ENCODE measurements around the gene OR52K2.

OR52K2 gene

DNA sequence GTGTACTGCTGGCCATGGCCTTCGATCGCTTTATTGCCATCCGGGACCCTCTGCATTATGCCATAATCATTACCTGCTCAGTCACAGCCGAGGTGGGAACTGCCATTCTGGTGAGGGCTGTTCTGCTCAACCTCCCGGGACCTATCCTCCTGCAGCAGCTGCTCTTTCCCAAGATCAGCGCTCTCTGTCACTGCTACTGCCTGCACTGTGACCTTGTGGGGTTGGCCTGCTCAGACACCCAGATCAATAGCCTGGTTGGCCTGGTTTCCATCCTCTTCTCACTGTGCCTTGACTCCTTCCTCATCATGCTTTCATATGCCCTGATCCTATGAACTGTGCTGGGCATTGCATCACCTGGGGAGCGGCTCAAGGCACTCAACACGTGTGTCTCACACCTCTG lies 30.7 kb upstream of the OR52K2 start:
- H3K9ac ChIP-seq (ENCODE audit: low read length) = no peak overlapping the region
- no peak overlapping the region for H2BK12ac ChIP-seq (ENCODE audit: low read length in 2 of 2)
- no peaks in the 10 kb centered on the region for H3K79me1 ChIP-seq (replicated peaks; ENCODE audit: low read length, poor library complexity, severe bottlenecking)
- no peak overlapping the region for H3K18ac ChIP-seq (ENCODE audit: low read depth in 1 of 2, low read length in 2 of 2)
- H3K27ac ChIP-seq (ENCODE audit: low read length, poor library complexity, severe bottlenecking) = no peak overlapping the region
- no peak for DNase-seq
- no peaks in the 10 kb centered on the region for H3K4me1 ChIP-seq (ENCODE audit: control insufficient read depth, insufficient read depth, low read depth, low read length)
- no peak overlapping the region for H2AK5ac ChIP-seq (ENCODE audit: low read length, severe bottlenecking)
- no peak overlapping the region for H3K4me3 ChIP-seq (ENCODE audit: insufficient read depth in 1 of 2, low read depth in 1 of 2, low read length in 2 of 2)
- no peak overlapping the region for H4K8ac ChIP-seq (ENCODE audit: low read length)
- H3K14ac ChIP-seq (ENCODE audit: low read length in 2 of 2) = no peak overlapping the region
- H3K9me3 ChIP-seq (ENCODE audit: control insufficient read depth, low read length) = no peaks in the 10 kb centered on the region
- no peak overlapping the region for H2BK5ac ChIP-seq (ENCODE audit: low read depth, low read length, poor library complexity, severe bottlenecking)
- H2BK120ac ChIP-seq (ENCODE audit: low read depth, low read length) = no peak overlapping the region
- no peak overlapping the region for H4K91ac ChIP-seq (ENCODE audit: low read length)
- H3K36me3 ChIP-seq (ENCODE audit: control insufficient read depth in 1 of 2, insufficient read depth in 2 of 2, low read depth in 1 of 2, low read length in 2 of 2) = no peaks in the 10 kb centered on the region
- H2BK15ac ChIP-seq (ENCODE audit: low read depth, poor library complexity, severe bottlenecking) = no peak overlapping the region
- 68% methylated on average over 8 of the region's 8 CpGs for WGBS
- H3K23ac ChIP-seq (ENCODE audit: low read length in 2 of 2) = no peak overlapping the region
- H3K4me2 ChIP-seq (ENCODE audit: low read length, poor library complexity, severe bottlenecking) = no peak overlapping the region
- no peak overlapping the region for H3K4ac ChIP-seq (ENCODE audit: low read depth in 1 of 2, low read length in 2 of 2)
- H3K27me3 ChIP-seq (ENCODE audit: control insufficient read depth in 1 of 2, insufficient read depth in 1 of 2, low read length in 2 of 2) = no peaks in the 10 kb centered on the region
- H2AFZ ChIP-seq (ENCODE audit: low read depth, low read length) = no peak overlapping the region

DNA sequence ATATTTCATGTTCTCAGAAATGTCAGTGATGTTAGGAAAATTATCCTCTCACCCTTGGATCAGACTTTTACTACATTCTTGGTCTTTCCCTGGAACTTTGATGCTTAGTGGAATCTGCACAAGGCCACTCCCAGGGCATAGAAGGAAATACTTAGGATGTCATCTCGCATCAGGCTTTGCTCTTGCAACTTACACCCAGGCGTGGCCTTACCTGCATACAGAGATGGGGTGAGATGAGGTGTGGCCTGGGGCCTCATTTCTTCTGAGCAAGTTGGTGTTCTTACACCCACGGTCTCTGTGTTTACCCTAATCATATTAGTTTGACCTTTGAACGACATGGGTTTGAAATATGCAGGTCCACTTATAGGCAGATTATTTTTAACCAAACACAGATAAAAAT lies 19.0 kb upstream of the OR52K2 start:
- Histone ChIP-seq H3K18ac (ENCODE audit: low read depth in 1 of 2, low read length in 2 of 2) (no peak overlapping the region), H3K9me3 (ENCODE audit: control insufficient read depth, low read length) (no peaks in the 10 kb centered on the region), H2BK5ac (ENCODE audit: low read depth, low read length, poor library complexity, severe bottlenecking) (no peak overlapping the region), H3K9ac (ENCODE audit: low read length) (no peak overlapping the region), H4K8ac (ENCODE audit: low read length) (no peak overlapping the region), H2BK12ac (ENCODE audit: low read length in 2 of 2) (no peak overlapping the region), H3K4ac (ENCODE audit: low read depth in 1 of 2, low read length in 2 of 2) (no peak overlapping the region), H3K27me3 (ENCODE audit: control insufficient read depth in 1 of 2, insufficient read depth in 1 of 2, low read length in 2 of 2) (no peaks in the 10 kb centered on the region), H3K27ac (ENCODE audit: low read length, poor library complexity, severe bottlenecking) (no peak overlapping the region), H3K4me2 (ENCODE audit: low read length, poor library complexity, severe bottlenecking) (no peak overlapping the region), H3K14ac (ENCODE audit: low read length in 2 of 2) (no peak overlapping the region), H3K4me1 (ENCODE audit: control insufficient read depth, insufficient read depth, low read depth, low read length) (no peaks in the 10 kb centered on the region), H3K36me3 (ENCODE audit: control insufficient read depth in 1 of 2, insufficient read depth in 2 of 2, low read depth in 1 of 2, low read length in 2 of 2) (no peaks in the 10 kb centered on the region), H2AFZ (ENCODE audit: low read depth, low read length) (no peak overlapping the region), H4K91ac (ENCODE audit: low read length) (no peak overlapping the region), H2BK120ac (ENCODE audit: low read depth, low read length) (no peak overlapping the region), H3K23ac (ENCODE audit: low read length in 2 of 2) (no peak overlapping the region), H2BK15ac (ENCODE audit: low read depth, poor library complexity, severe bottlenecking) (no peak overlapping the region), H3K79me1 (replicated peaks; ENCODE audit: low read length, poor library complexity, severe bottlenecking) (no peaks in the 10 kb centered on the region), H3K4me3 (ENCODE audit: insufficient read depth in 1 of 2, low read depth in 1 of 2, low read length in 2 of 2) (no peak overlapping the region), H2AK5ac (ENCODE audit: low read length, severe bottlenecking) (no peak overlapping the region)
- WGBS = 60% methylated on average over 2 of the region's 4 CpGs
- no peak for DNase-seq

DNA sequence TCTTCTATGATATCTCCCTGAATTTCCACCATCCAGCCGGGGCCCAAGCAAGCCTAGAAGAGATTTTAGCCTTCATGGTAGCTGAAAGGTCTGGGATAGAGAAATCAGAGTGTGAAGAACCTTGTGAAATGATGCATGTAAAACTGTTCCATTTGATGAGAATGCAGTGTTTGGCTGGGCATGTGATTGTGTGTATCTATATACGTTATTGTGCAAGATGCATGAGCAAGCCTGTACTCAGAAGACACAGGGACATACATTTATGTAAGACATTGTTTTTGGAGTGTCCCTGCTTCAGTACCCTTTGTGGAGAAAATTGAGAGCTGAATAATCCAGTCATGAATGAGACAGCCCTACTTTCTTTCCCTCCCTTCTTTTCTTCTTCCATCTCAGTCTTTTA lies 15.2 kb upstream of the OR52K2 start:
- no peak overlapping the region for H3K18ac ChIP-seq (ENCODE audit: low read depth in 1 of 2, low read length in 2 of 2)
- H2BK5ac ChIP-seq (ENCODE audit: low read depth, low read length, poor library complexity, severe bottlenecking) = no peak overlapping the region
- H2AK5ac ChIP-seq (ENCODE audit: low read length, severe bottlenecking) = no peak overlapping the region
- no peak overlapping the region for H3K9ac ChIP-seq (ENCODE audit: low read length)
- no peaks in the 10 kb centered on the region for H3K36me3 ChIP-seq (ENCODE audit: control insufficient read depth in 1 of 2, insufficient read depth in 2 of 2, low read depth in 1 of 2, low read length in 2 of 2)
- H3K9me3 ChIP-seq (ENCODE audit: control insufficient read depth, low read length) = peaks cover 3% of the 10 kb centered on the region
- H3K27me3 ChIP-seq (ENCODE audit: control insufficient read depth in 1 of 2, insufficient read depth in 1 of 2, low read length in 2 of 2) = no peaks in the 10 kb centered on the region
- WGBS = 63% methylated on average over 2 of the region's 2 CpGs
- no peak overlapping the region for H2BK120ac ChIP-seq (ENCODE audit: low read depth, low read length)
- no peaks in the 10 kb centered on the region for H3K79me1 ChIP-seq (replicated peaks; ENCODE audit: low read length, poor library complexity, severe bottlenecking)
- H3K23ac ChIP-seq (ENCODE audit: low read length in 2 of 2) = no peak overlapping the region
- no peak overlapping the region for H3K14ac ChIP-seq (ENCODE audit: low read length in 2 of 2)
- no peak overlapping the region for H4K8ac ChIP-seq (ENCODE audit: low read length)
- DNase-seq = no peak
- H4K91ac ChIP-seq (ENCODE audit: low read length) = no peak overlapping the region
- no peak overlapping the region for H2AFZ ChIP-seq (ENCODE audit: low read depth, low read length)
- no peak overlapping the region for H2BK15ac ChIP-seq (ENCODE audit: low read depth, poor library complexity, severe bottlenecking)
- H3K4me1 ChIP-seq (ENCODE audit: control insufficient read depth, insufficient read depth, low read depth, low read length) = no peaks in the 10 kb centered on the region
- H3K4me3 ChIP-seq (ENCODE audit: insufficient read depth in 1 of 2, low read depth in 1 of 2, low read length in 2 of 2) = no peak overlapping the region
- no peak overlapping the region for H3K4me2 ChIP-seq (ENCODE audit: low read length, poor library complexity, severe bottlenecking)
- H3K27ac ChIP-seq (ENCODE audit: low read length, poor library complexity, severe bottlenecking) = no peak overlapping the region
- H3K4ac ChIP-seq (ENCODE audit: low read depth in 1 of 2, low read length in 2 of 2) = no peak overlapping the region
- H2BK12ac ChIP-seq (ENCODE audit: low read length in 2 of 2) = no peak overlapping the region

DNA sequence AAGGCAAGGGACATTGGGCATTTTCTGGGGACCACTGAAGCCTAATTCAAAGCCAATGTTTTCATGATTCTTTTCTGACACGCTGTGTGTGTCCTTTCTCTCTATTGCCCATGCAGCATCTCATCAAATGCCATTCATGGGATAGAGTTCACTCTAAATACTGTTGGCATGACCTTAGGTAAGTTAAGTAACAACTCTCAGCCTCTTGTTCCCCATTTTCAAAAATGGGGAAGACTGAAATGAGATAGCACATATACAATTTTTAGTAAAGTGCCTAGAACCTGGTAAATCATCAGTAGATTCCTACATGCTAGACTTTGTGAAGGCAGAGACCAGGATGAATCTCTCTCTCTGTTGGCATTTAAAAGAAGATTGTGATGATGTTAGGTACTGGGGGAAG lies 12.7 kb upstream of the OR52K2 start:
- Histone ChIP-seq H4K8ac (ENCODE audit: low read length) (no peak overlapping the region), H2AFZ (ENCODE audit: low read depth, low read length) (no peak overlapping the region), H3K9ac (ENCODE audit: low read length) (no peak overlapping the region), H4K91ac (ENCODE audit: low read length) (no peak overlapping the region), H2BK5ac (ENCODE audit: low read depth, low read length, poor library complexity, severe bottlenecking) (no peak overlapping the region), H3K4me1 (ENCODE audit: control insufficient read depth, insufficient read depth, low read depth, low read length) (no peaks in the 10 kb centered on the region), H2BK15ac (ENCODE audit: low read depth, poor library complexity, severe bottlenecking) (no peak overlapping the region), H3K4me3 (ENCODE audit: insufficient read depth in 1 of 2, low read depth in 1 of 2, low read length in 2 of 2) (no peak overlapping the region), H3K27ac (ENCODE audit: low read length, poor library complexity, severe bottlenecking) (no peak overlapping the region), H3K9me3 (ENCODE audit: control insufficient read depth, low read length) (peaks cover 6% of the 10 kb centered on the region), H3K23ac (ENCODE audit: low read length in 2 of 2) (no peak overlapping the region), H3K18ac (ENCODE audit: low read depth in 1 of 2, low read length in 2 of 2) (no peak overlapping the region), H2AK5ac (ENCODE audit: low read length, severe bottlenecking) (no peak overlapping the region), H3K4ac (ENCODE audit: low read depth in 1 of 2, low read length in 2 of 2) (no peak overlapping the region), H3K14ac (ENCODE audit: low read length in 2 of 2) (no peak overlapping the region), H3K27me3 (ENCODE audit: control insufficient read depth in 1 of 2, insufficient read depth in 1 of 2, low read length in 2 of 2) (no peaks in the 10 kb centered on the region), H2BK12ac (ENCODE audit: low read length in 2 of 2) (no peak overlapping the region), H3K79me1 (replicated peaks; ENCODE audit: low read length, poor library complexity, severe bottlenecking) (no peaks in the 10 kb centered on the region), H3K4me2 (ENCODE audit: low read length, poor library complexity, severe bottlenecking) (no peak overlapping the region), H2BK120ac (ENCODE audit: low read depth, low read length) (no peak overlapping the region), H3K36me3 (ENCODE audit: control insufficient read depth in 1 of 2, insufficient read depth in 2 of 2, low read depth in 1 of 2, low read length in 2 of 2) (no peaks in the 10 kb centered on the region)
- no CpG with 5 or more reads among the region's 1 CpG for whole genome bisulfite sequencing
- no peak for DNase-seq

Measured in mesenchymal stem cell (in vitro differentiated cells and primary cell).